ENCODE results near the gene LTB4R. TPM values are rescaled to one million over a fixed set of nuclear protein-coding genes. Genes with fewer than 3 reads are reported as not detected.
"Not testable (repeated sequence)": the region's sequence is repeated elsewhere in the genome, so short reads cannot be mapped to it uniquely, and the experiment has no call there.

Gene LTB4R
- total RNA-seq, 1 experiment from 2014 or later = 2.9 TPM

- no peak for DNase-seq (ENCODE audit: low spot score)
Observed at GRCh38 chr14:24323341-24323740, 12.0 kb downstream of the LTB4R start.

DNA sequence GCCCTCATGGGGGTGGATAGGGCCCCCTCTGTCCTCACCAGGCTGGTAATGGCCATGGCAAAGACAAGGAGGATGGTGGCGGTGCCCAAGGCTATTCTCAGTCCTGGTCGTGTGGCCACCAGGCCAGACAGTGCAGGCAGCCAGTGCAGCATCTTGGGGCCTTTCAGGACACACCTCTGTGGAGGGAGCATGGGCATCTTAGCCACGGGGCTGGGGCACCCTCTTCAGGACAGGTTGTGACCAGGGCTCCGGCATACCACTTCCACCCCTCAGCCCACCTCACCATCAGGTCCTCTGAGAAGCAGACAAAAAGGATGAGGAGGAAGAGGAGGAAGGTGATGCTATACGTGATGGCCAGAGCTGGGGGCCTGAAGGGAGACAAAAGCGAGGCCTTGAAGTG is 12.7 kb downstream of the LTB4R start:
- no peak for DNase-seq (ENCODE audit: low spot score)

GRCh38 chr14:24325041-24325530 is 13.8 kb downstream of the LTB4R start:
- DNase-seq (ENCODE audit: low spot score) = no peak

- no peak for DNase-seq (ENCODE audit: low spot score)
Observed at GRCh38 chr14:24325963-24326362, 14.7 kb downstream of the LTB4R start.

DNA sequence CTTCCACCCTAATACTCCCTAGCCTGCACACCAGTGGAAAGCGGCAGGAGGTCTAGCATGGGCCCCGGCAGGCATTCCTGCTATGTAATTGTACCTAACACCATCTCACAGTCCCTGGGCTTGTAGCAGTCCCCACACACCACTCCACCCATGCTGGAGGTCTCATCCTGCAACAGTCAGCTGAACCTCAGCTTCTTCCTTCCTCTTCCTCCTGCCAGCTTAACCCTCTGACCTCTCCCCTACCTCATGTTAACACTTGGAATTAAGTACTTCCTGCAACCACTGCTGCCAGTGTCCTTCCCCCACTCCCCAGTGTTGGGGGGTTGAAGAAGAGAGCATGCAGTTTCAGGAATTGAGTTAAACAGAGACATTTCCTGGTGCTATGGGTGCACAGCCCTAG is 16.0 kb downstream of the LTB4R start:
- no peak for DNase-seq (ENCODE audit: low spot score)

DNA sequence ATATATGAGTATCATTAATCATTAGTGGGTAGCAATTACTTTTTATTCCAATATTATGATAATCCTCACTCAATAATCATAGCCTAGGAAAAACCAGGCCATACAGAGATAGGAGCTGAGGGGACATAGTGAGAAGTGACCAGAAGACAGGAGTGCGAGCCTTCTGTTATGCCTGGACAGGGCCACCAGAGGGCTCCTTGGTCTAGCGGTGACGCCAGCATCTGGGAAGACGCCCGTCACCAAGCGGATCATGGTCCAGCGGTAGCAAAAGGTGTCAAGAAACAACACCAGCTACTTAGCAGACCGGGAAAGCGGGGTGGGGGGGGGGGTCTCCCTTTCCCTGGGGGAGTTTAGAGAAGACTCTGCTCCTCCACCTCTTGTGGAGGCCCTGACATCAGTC is 16.6 kb downstream of the LTB4R start:
- DNase-seq (ENCODE audit: low spot score) = not testable (repeated sequence)

DNA sequence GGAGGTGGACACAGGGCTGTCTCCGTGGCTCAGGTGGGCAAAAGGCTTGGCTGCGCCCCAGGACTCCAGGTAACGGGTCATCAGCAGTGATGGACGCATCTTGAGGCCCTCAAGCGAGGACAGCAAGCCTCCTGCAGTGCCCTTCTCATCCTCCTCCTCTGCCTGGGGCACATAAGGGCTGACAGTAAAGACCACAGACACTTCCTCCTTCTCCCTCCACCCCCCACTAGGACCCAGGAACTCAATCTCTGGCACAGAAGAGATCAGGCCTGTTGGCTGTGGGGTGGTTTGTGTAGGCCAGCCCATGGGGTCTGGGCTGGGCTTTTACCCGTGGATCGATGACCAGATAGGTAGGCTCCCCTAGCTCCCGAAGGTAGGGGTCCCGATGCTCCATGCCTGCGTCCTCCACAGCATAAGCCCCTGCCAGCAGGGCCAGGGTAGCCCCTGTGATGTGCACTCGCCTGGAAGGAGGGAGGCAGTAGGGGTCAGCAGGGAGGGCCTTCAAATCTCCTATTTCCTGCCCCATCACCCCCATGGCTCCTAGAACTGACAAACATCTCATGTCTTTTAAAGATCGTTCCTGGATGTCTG is 17.9 kb downstream of the LTB4R start:
- no peak for DNase-seq (ENCODE audit: low spot score)

- no peak for DNase-seq (ENCODE audit: low spot score)
Observed at GRCh38 chr14:24329736-24330135, 18.4 kb downstream of the LTB4R start.

DNA sequence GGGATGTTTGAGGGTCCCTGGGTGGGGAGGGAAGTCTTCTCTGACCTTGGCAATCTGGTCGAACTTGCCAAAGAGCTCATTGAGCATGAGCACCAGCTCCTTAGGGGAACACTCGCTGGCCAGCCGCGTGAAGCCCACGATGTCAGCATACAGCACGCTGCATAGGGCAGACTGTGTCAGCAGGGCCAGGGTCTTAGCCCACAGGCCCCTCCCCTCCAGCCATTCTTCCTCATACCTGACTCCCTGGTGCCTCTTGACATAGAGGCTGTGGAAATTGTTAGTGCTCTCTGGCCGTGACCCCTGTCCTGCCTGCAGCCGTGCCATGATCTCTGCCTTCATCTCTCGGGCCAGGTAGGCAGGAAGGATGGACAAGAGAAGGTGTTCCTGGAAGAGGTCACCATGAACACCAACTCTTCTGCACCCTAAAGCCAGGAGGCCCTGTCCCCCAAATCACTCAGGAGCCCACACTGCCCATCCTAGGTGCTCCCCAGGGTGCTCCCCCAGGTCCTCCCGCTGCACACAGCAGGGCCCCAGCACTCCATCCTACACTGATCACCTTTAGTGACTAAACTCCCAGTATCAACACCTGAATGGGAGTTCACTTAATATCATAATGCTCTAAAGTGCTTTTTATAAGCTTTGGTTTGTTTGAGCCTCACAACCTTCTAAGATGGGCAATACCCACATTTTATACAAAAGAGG is 19.8 kb downstream of the LTB4R start:
- DNase-seq (ENCODE audit: low spot score) = no peak

- no peak for DNase-seq (ENCODE audit: low spot score)
Observed at GRCh38 chr14:24331731-24332267, 20.5 kb downstream of the LTB4R start.

- no peak for DNase-seq (ENCODE audit: low spot score)
Observed at GRCh38 chr14:24332268-24332993, 21.1 kb downstream of the LTB4R start.

DNA sequence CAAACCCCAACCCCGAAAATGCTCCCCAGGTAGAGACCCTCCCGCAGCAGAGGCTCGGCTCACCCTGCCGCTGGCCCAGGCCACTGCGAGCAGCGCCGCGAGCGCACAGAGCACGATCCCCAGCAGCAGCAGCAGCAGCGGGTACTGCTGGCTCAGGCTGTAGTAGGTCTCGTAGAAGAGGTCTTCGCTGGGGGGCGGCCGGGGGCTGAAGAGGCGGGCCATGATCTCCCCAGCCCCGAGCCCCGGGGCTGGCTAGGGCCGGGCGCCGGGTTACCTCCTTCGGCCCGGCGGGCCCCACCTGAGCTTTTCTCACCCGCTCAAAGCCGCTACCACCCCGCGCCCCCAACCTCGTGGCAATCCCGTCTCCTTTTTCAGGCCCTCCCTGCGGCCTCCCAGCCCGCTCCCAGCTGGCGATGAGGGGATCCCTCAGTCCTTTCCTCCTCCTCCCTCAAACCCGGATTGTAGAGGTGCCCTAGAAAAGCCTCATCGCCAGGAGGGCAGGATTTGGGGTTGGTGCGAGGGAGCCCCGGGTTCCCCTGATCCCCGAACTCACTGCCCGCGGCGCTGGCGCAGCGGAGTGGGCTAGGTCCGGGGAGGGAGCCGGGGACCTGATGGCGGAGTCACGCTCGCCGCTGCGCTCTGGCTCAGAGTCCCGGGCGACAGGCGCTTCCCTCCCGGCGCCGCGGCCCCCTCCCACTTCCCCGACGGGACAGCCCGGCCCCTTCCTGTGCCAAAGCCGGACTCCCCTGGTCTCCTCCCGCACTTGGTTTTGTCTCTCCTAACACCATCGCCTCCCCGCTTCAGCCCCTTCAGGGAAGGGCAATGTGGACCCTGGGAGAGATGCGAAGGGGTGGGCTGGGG is 23.4 kb downstream of the LTB4R start, which contains the start of gene ADCY4:
ADCY4 (minus strand) TSS at position 641 of the 861 bp plus-strand sequence; CDS start at position 222, 419 bp downstream.
- no peak for DNase-seq (ENCODE audit: low spot score)

DNA sequence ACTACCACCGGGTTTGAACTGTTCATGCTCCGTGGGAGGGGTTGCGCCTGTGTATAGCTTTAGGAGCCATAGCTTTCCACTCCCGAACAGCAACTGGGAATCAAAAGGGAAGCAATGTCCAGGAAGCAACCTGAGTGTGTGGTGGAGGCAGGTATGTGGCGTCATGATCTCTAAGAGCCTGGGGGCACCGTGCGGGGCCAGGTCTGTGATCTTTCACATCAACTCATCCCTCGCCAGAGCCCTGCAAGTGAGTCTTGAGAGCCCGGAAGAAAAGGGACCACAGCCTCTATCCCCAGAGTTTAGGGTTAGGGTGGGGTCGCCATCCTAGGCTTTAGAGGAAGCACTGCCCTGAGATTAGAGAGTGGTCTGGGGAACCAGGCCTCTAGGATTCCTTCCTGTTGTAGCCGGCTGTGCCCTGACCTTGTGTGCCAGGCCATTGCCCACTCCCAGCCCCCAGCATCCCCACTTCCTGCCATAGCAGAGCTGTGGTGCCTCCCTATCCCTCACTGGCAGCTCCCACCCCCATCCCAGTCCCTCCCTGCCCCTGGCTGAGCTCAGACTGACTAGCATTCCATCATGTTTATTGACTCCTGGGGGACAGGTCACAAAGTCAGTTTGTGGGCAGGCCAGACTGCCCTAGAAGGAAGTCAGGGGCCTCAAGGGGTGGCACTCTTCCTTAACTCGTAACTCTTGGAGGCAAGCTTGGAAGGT is 24.3 kb downstream of the LTB4R start:
- DNase-seq (ENCODE audit: low spot score) = no peak

- DNase-seq (ENCODE audit: low spot score) = no peak
Observed at GRCh38 chr14:24337144-24337823, 26.0 kb downstream of the LTB4R start.

DNA sequence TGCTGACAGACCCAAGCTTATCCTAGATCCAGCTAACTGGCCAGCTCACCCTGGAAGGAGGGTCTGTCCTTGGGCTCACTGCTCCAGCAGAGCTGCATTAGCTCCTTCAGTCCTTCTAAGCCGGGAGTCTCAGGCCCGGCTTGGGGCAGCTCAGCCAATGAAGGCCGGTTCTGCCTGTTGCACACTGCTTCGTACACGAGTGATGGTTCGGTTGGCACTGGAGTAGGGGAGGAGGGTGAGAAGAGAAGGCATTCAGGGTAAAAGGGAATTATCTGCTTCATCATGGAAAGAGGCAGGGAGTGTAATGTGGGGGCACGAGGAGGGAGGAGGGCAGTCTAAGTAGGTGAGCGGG is 26.5 kb downstream of the LTB4R start:
- no peak for DNase-seq (ENCODE audit: low spot score)

GRCh38 chr14:24338843-24339242 is 27.5 kb downstream of the LTB4R start:
- no peak for DNase-seq (ENCODE audit: low spot score)

DNA sequence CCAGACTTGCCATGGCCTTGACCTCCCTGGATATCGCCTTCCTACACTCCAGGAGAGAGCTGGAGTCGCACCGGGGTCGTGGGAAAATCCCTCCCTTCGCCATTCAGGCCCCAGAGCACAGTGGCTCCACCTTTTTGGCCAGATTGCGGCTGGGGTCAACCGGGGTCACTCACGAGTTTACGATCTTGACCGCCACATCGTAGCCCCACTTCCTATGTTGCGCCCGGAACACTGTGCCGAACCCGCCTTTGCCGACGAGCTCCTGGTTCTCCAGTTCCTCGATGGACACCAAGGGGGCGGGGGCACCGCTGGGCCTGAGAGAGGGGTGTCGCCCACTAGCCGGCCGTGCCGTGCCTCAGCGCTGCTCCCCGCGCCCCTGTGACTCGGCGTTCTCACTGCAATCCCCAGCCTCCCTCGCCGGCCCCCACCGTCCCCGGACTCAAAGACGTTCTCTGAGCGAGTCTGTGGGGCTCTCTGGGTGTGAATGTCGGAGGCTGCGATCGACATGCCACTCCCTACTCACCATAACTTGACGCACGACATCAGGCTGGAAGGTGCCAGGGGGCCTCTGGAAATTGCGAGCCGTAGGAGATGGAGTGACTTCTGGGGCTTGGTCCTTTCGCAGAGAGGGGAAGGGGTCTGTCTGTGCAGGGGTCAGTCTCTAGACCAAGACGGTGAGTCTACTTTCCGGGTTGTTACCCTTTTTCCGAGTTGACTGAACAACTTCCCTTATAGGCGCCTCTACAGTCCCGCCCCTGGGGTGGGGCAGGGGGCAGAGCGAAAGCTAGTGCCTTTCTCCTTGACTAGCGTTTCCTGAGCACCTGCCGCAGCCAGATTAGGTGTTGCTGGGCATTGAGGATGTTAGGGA is 28.2 kb downstream of the LTB4R start, which contains the start of gene RIPK3:
RIPK3 (minus strand) TSS at position 708 of the 868 bp plus-strand sequence; CDS start at position 543, 165 bp downstream.
- no peak for DNase-seq (ENCODE audit: low spot score)

DNA sequence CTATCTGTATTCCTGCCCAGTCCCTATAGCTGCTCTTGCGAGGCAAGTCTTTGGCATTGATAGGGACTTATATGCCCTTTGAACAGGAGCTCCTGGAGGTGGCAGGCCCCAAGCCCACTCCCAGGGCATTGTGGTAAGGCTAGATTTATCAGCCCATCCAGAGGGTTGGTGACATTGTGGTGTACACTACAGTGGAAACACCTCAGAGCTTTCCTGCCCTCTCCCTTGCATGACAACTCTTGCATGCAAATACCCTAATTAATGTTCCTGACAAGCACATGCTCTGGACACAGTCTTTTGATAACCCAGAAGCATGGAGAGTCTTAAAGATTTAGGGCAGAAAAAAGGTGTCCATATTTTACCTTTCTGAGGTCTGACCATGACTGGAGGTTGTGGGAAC is 29.3 kb downstream of the LTB4R start:
- DNase-seq (ENCODE audit: low spot score) = no peak

- DNase-seq (ENCODE audit: low spot score) = no peak
Observed at GRCh38 chr14:24342889-24343288, 31.6 kb downstream of the LTB4R start.
